Right atrium auricular region (tissue), 2 donors: Measurements from ENCODE around the gene HMGCR. TPM values are rescaled to one million over a fixed set of nuclear protein-coding genes. Genes with fewer than 3 reads are reported as not detected.

Source experiments
- DNase-seq: peaks from one replicate; pipeline ENCODE4 v3.0.0-alpha.2; 2019; ENCODE audit warnings: low spot score
- H3K27ac ChIP-seq, 2 donors: fragments of 200-600 bp; sonication (generic); 1 replicate in 1 of 2; 2 replicates in 1 of 2; pipeline ENCODE4 v1.5.1; 2016 to 2019
- H3K27me3 ChIP-seq, 2 donors: fragments of 200-600 bp; sonication (generic); one replicate each; pipeline versions ENCODE4 v1.5.1 to v1.6.0; 2017 to 2019
- H3K36me3 ChIP-seq: fragments of 200-600 bp; sonication (generic); one replicate; pipeline ENCODE4 v1.5.1; 2016
- H3K4me1 ChIP-seq, 2 donors: fragments of 200-600 bp; sonication (generic); one replicate each; pipeline versions ENCODE4 v1.5.1 to v1.6.0; 2017 to 2019
- H3K4me3 ChIP-seq, 2 donors: fragments of 200-600 bp; sonication (generic); 1 replicate in 1 of 2; 2 replicates in 1 of 2; pipeline ENCODE4 v1.5.1; 2017 to 2019; ENCODE audit warnings: mild to moderate bottlenecking in 1 of 2, moderate library complexity in 1 of 2
- H3K9me3 ChIP-seq, 2 donors: fragments of 200-600 bp; sonication (generic); one replicate each; pipeline ENCODE4 v1.5.1; 2019
- total RNA-seq, 2 donors: library from RNA; depleted of rRNA; stranded (reverse); fragments of >200 nt; gene quantifications; one replicate each; pipeline ENCODE4 v1.1.0, GENCODE V29; 2016
- TF ChIP-seq, protein P1 (sequence below), 2 donors: fragments of 200-600 bp; sonication (generic); IDR thresholded peaks; one replicate each; pipeline ENCODE4 v1.5.1; 2019; ENCODE audit warnings: antibody characterized with exemption in 2 of 2

The HMGCR gene
- total RNA-seq, 2 donors from 2014 or later = 5.9 to 7.4 TPM

DNA sequence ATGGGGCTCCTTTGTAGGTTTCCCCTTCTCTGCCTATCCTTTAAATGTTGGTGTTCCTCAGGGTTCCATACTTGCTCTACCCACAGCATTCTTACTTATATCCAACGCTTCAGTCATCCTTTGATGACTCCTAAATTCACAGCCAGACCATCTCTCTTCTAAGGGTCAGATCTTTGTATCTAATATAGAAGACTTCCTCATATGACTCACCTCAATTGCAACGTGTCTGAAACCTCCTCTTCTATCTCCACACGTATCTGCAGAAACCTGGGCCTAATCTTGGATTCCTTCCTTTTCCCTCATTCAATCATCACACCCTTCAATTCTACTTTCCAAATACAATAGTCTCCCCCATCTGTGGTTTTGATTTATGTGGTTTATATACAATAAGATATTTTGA is 68.3 kb downstream of the HMGCR start:
- peaks cover 1% of the 10 kb centered on the region for H3K36me3 ChIP-seq

More for the DNA sequence above, 68.3 kb downstream of the HMGCR start:
- Histone ChIP-seq H3K27ac (no peak overlapping the region), H3K9me3 (no peaks in the 10 kb centered on the region), H3K4me3 (no peak overlapping the region), H3K4me1 (no peaks in the 10 kb centered on the region), H3K27me3 (no peaks in the 10 kb centered on the region)
- TF ChIP-seq, protein P1, sequence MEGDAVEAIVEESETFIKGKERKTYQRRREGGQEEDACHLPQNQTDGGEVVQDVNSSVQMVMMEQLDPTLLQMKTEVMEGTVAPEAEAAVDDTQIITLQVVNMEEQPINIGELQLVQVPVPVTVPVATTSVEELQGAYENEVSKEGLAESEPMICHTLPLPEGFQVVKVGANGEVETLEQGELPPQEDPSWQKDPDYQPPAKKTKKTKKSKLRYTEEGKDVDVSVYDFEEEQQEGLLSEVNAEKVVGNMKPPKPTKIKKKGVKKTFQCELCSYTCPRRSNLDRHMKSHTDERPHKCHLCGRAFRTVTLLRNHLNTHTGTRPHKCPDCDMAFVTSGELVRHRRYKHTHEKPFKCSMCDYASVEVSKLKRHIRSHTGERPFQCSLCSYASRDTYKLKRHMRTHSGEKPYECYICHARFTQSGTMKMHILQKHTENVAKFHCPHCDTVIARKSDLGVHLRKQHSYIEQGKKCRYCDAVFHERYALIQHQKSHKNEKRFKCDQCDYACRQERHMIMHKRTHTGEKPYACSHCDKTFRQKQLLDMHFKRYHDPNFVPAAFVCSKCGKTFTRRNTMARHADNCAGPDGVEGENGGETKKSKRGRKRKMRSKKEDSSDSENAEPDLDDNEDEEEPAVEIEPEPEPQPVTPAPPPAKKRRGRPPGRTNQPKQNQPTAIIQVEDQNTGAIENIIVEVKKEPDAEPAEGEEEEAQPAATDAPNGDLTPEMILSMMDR (IDR thresholded peaks at IDR 0.05) = no peak
- no peak for DNase-seq

Other genes starting within 250 kb of the HMGCR start
- gene ANKRD31, start 100.3 kb upstream of the HMGCR start, total RNA-seq = under 1 TPM; 0.07 to 0.08 TPM
- gene CERT1, start 174.4 kb downstream of the HMGCR start, total RNA-seq = 10 to 100 TPM; 12.3 to 12.6 TPM
- 10 to 100 TPM; 19.1 to 21.1 TPM for gene POLK, start 174.7 kb downstream of the HMGCR start, total RNA-seq